K562 (cell line): ENCODE measurements around the gene KLK14. TPM values are rescaled to one million over a fixed set of nuclear protein-coding genes. Genes with fewer than 3 reads are reported as not detected.

Source experiments
- BCOR ChIP-seq: fragments of 450-650 bp; IDR thresholded peaks from 2 replicates; pipeline ENCODE4 v1.6.1; 2016
- CBX8 ChIP-seq: fragments of 200-600 bp; sonication (generic); IDR thresholded peaks from 2 replicates; pipeline ENCODE4 v1.6.1; 2012; ENCODE audit warnings: borderline replicate concordance, mixed run types, low read depth, mild to moderate bottlenecking, moderate library complexity, mixed read lengths, low read length, control low read depth, inconsistent platforms; ENCODE audit not compliant: poor library complexity, severe bottlenecking; ENCODE audit errors: extremely low read depth
- FOXK2 ChIP-seq, 2 experiments: fragments of 450-650 bp; IDR thresholded peaks in 1 of 2; conservative IDR thresholded peaks in 1 of 2; 2 replicates each; pipeline ENCODE4 v1.6.1; 2016; ENCODE audit warnings: low read depth in 2 of 2, mild to moderate bottlenecking in 1 of 2
- HNRNPK ChIP-seq: fragments of 200-400 bp; formaldehyde crosslinking; IDR thresholded peaks from one replicate; pipeline ENCODE4 v1.6.1; 2018; ENCODE audit warnings: mild to moderate bottlenecking, low read depth, low read length; ENCODE audit not compliant: poor library complexity, severe bottlenecking
- HNRNPLL ChIP-seq: fragments of 200-400 bp; formaldehyde crosslinking; IDR thresholded peaks from 2 replicates; pipeline ENCODE4 v1.6.1; 2017; ENCODE audit warnings: low read length, low read depth, mild to moderate bottlenecking; ENCODE audit not compliant: poor library complexity, severe bottlenecking
- LARP7 ChIP-seq: fragments of 450-650 bp; IDR thresholded peaks from 2 replicates; pipeline ENCODE4 v1.6.1; 2016
- MAX ChIP-seq: sonication (generic); formaldehyde crosslinking; IDR thresholded peaks from 2 replicates; pipeline ENCODE4 v1.9.0; 2022; ENCODE audit warnings: mild to moderate bottlenecking, missing genetic modification reagents
- OTX1 ChIP-seq: fragments of 450-650 bp; formaldehyde crosslinking; IDR thresholded peaks from 2 replicates; pipeline ENCODE4 v1.4.0; 2022; ENCODE audit warnings: mild to moderate bottlenecking
- POLR3G ChIP-seq: IDR thresholded peaks from 2 replicates; pipeline ENCODE4 v1.6.1; 2011; ENCODE audit not compliant: insufficient read length, insufficient replicate concordance; ENCODE audit errors: extremely low read depth
- PTTG1 ChIP-seq: fragments of 450-650 bp; IDR thresholded peaks from 2 replicates; pipeline ENCODE4 v1.6.1; 2016; ENCODE audit warnings: low read depth, mild to moderate bottlenecking, missing genetic modification characterization, missing compliant biosample characterization
- RB1 ChIP-seq: fragments of 450-650 bp; IDR thresholded peaks from 2 replicates; pipeline ENCODE4 v1.6.1; 2017; ENCODE audit warnings: low read depth, mild to moderate bottlenecking
- RFX7 ChIP-seq: fragments of 250-450 bp; sonication (Bioruptor Pico); IDR thresholded peaks from 2 replicates; pipeline ENCODE4 v1.5.1; 2021; ENCODE audit warnings: mild to moderate bottlenecking
- SMAD1 ChIP-seq: fragments of 150-350 bp; IDR thresholded peaks from 2 replicates; pipeline ENCODE4 v1.6.1; 2014; ENCODE audit warnings: low read length, low read depth; ENCODE audit not compliant: partially characterized antibody
- XRCC3 ChIP-seq: fragments of 450-650 bp; IDR thresholded peaks from 2 replicates; pipeline ENCODE4 v1.6.1; 2017; ENCODE audit warnings: mild to moderate bottlenecking, moderate library complexity
- ZBTB8A ChIP-seq: fragments of 450-650 bp; IDR thresholded peaks from 2 replicates; pipeline ENCODE4 v1.6.1; 2018; ENCODE audit warnings: mild to moderate bottlenecking, moderate library complexity; ENCODE audit not compliant: partially characterized antibody
- ZNF75A ChIP-seq: fragments of 450-650 bp; formaldehyde crosslinking; IDR thresholded peaks from 2 replicates; pipeline ENCODE4 v1.4.0; 2020; ENCODE audit warnings: mild to moderate bottlenecking
- polyA plus RNA-seq, 8 experiments: library from polyadenylated mRNA; depleted of rRNA in 4 of 8; stranded (reverse) in 5 of 8; unstranded in 3 of 8; fragments of >200 nt; fragmentation: Nextera tagmentation in 2 of 8; fragmentation: Illumina TruSeq in 1 of 8; extraction: Ambion mirVana in 2 of 8; extraction: Trizol in 1 of 8; gene quantifications; 2 replicates each; pipeline versions ENCODE4 v1.2.1 to v1.2.3, GENCODE V29; 2011 to 2014; ENCODE audit warnings: inconsistent platforms in 1 of 8, missing spikeins in 1 of 8
- total RNA-seq, 7 experiments: library from RNA; depleted of rRNA in 6 of 7; stranded (reverse); fragments of >200 nt in 6 of 7; fragmentation: Illumina TruSeq in 2 of 7; extraction: Trizol in 2 of 7; gene quantifications; 2 replicates each; pipeline versions ENCODE4 v1.2.1 to v1.2.3, GENCODE V29; 2011 to 2021; ENCODE audit warnings: low replicate concordance in 1 of 7
- TF ChIP-seq, protein P1 (sequence below): sonication (generic); formaldehyde crosslinking; IDR thresholded peaks from 2 replicates; pipeline ENCODE4 v1.8.0; 2022; ENCODE audit warnings: mild to moderate bottlenecking, missing genetic modification reagents
- TF ChIP-seq, protein P2 (sequence below), 3 experiments: fragments of 200-800 bp in 1 of 3; fragments of 250-450 bp in 1 of 3; fragments of 450-650 bp in 1 of 3; sonication (Bioruptor Pico) in 1 of 3; sonication (Bioruptor generic) in 1 of 3; formaldehyde crosslinking in 1 of 3; IDR thresholded peaks; 2 replicates each; pipeline versions ENCODE4 v1.6.1 to v1.8.0; 2016 to 2022; ENCODE audit warnings: mild to moderate bottlenecking in 2 of 3, missing genetic modification characterization in 2 of 3, missing compliant biosample characterization in 1 of 3, moderate library complexity in 1 of 3
- TF ChIP-seq, protein P3 (sequence below), 2 experiments: fragments of 450-650 bp in 1 of 2; sonication (generic) in 1 of 2; formaldehyde crosslinking in 1 of 2; IDR thresholded peaks in 1 of 2; conservative IDR thresholded peaks in 1 of 2; 2 replicates each; pipeline versions ENCODE4 v1.6.1 to v1.8.1; 2016 to 2023; ENCODE audit warnings: mild to moderate bottlenecking in 2 of 2, moderate library complexity in 2 of 2, inconsistent platforms in 1 of 2, missing genetic modification reagents in 1 of 2

Gene KLK14
- total and polyA plus RNA-seq, 9 of the 15 experiments (the other 6 are each of a cell fraction or from before 2014, with no cell fraction given) = not detected

DNA sequence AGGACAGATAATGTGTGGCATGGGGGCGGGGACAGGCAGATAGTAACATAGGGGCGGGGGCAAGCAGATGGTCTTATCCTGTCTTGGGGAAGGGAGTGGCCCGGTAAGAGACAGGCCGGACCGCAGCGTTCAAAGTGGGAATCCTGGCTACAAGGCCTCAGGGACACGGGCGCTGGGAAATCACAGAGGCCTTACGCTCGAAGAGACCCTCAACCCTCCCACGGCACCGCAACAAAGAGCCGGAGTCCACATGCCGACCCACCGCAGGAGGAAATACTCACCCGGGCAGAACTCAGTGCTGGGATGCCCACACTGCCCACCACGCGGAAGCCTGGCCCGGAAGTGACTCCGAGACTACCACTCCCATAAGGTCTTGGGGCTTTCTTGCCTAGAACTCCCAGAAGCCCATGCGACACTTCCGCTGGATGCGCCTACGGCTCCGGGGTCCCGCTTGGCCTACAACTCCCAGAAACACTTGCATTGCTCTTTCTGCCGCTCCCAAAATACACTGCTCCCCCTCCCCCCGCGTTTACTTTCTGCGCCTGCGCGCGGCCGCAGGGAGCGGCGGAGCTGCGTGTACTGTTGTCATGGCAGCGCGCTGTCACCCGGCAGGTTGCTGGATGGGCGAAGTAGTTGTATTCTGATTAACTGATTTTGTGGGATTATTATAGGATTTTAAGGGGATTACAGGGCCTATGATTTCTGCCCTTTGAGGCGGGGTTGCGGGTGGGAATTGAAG, 25.5 kb upstream of the KLK14 start, which contains the start of gene CTU1 (continued):
- TF ChIP-seq XRCC3 (no peak), RFX7 (CRISPR knock-in tag) (no peak), HNRNPLL (peak; percentile 78), MAX (CRISPR knock-in tag) (peak; percentile 83), RB1 (peak; percentile 53; the same call in 1 of the 2 replicates), OTX1 (peak; percentile 68; the same call in 1 of the 2 replicates), SMAD1 (no peak), POLR3G (no peak), ZNF75A (CRISPR knock-in tag) (no peak), HNRNPK (no peak), ZBTB8A (no peak), LARP7 (no peak), CBX8 (no peak), FOXK2 (conservative IDR thresholded peaks at IDR 0.05 in 1 of 2, IDR thresholded peaks at IDR 0.05 in 1 of 2; ENCODE audit: low read depth in 2 of 2) (peak; percentile 52 to 67; a peak in 2 of 4 replicates), BCOR (no peak), PTTG1 (no peak)
- TF ChIP-seq, protein P1, sequence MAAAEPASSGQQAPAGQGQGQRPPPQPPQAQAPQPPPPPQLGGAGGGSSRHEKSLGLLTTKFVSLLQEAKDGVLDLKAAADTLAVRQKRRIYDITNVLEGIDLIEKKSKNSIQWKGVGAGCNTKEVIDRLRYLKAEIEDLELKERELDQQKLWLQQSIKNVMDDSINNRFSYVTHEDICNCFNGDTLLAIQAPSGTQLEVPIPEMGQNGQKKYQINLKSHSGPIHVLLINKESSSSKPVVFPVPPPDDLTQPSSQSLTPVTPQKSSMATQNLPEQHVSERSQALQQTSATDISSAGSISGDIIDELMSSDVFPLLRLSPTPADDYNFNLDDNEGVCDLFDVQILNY (CRISPR knock-in tag) = peak; percentile 49; the same call in 1 of the 2 replicates
- TF ChIP-seq, protein P2, sequence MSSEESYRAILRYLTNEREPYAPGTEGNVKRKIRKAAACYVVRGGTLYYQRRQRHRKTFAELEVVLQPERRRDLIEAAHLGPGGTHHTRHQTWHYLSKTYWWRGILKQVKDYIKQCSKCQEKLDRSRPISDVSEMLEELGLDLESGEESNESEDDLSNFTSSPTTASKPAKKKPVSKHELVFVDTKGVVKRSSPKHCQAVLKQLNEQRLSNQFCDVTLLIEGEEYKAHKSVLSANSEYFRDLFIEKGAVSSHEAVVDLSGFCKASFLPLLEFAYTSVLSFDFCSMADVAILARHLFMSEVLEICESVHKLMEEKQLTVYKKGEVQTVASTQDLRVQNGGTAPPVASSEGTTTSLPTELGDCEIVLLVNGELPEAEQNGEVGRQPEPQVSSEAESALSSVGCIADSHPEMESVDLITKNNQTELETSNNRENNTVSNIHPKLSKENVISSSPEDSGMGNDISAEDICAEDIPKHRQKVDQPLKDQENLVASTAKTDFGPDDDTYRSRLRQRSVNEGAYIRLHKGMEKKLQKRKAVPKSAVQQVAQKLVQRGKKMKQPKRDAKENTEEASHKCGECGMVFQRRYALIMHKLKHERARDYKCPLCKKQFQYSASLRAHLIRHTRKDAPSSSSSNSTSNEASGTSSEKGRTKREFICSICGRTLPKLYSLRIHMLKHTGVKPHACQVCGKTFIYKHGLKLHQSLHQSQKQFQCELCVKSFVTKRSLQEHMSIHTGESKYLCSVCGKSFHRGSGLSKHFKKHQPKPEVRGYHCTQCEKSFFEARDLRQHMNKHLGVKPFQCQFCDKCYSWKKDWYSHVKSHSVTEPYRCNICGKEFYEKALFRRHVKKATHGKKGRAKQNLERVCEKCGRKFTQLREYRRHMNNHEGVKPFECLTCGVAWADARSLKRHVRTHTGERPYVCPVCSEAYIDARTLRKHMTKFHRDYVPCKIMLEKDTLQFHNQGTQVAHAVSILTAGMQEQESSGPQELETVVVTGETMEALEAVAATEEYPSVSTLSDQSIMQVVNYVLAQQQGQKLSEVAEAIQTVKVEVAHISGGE (CRISPR knock-in tag; IDR thresholded peaks at IDR 0.05) = peak in 1 of 3 experiments; percentile 86; a peak in 2 of 6 replicates
- TF ChIP-seq, protein P3, sequence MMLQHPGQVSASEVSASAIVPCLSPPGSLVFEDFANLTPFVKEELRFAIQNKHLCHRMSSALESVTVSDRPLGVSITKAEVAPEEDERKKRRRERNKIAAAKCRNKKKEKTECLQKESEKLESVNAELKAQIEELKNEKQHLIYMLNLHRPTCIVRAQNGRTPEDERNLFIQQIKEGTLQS (IDR thresholded peaks at IDR 0.05) = no peak
- TF ChIP-seq, protein P3 (CRISPR knock-in tag; conservative IDR thresholded peaks at IDR 0.05) = no peak
